Epithelial cell of proximal tubule (primary cell): ENCODE measurements around the gene TPSB2. TPM values are rescaled to one million over a fixed set of nuclear protein-coding genes. Genes with fewer than 3 reads are reported as not detected.

Source experiments
- DNase-seq: peaks from one replicate; pipeline ENCODE4 v3.0.0-alpha.2; 2011; ENCODE audit warnings: low read depth
- H3K4me3 ChIP-seq: 2 replicates; pipeline ENCODE4 v1.5.1; 2011; ENCODE audit warnings: low read depth, mild to moderate bottlenecking, low read length
- CTCF ChIP-seq: conservative IDR thresholded peaks from 2 replicates; pipeline ENCODE4 v1.5.1; 2012; ENCODE audit warnings: low read depth, mild to moderate bottlenecking, low read length
- total RNA-seq: library from RNA; depleted of rRNA; stranded (reverse); fragments of >200 nt; gene quantifications from 2 replicates; pipeline ENCODE4 v1.2.3, GENCODE V29; 2015

TPSB2 gene
- total RNA-seq, 1 donor from 2014 or later, result not detected

DNA sequence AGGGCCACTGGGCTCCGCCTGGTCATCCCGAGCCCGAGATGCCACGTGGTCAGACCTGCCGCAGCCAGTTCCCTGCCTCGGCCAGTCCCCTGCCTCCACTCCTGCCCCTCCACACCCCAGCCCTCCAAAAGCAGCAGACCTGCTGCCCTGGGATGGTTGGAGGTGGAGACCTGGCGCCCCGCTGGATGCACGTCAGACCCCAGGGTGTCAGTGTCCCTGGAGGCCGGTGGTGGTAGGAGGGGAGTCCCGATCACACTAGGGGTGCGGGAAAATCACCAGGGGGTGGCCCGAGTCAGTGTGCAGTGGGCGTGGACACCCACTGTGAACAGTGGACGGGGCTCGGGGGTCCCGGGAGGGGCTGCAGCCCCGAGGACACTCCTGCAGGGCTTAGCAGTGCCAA lies 31.8 kb downstream of the TPSB2 start:
- no peak for DNase-seq
- no peak overlapping the region for H3K4me3 ChIP-seq
- no peak for TF ChIP-seq CTCF

DNA sequence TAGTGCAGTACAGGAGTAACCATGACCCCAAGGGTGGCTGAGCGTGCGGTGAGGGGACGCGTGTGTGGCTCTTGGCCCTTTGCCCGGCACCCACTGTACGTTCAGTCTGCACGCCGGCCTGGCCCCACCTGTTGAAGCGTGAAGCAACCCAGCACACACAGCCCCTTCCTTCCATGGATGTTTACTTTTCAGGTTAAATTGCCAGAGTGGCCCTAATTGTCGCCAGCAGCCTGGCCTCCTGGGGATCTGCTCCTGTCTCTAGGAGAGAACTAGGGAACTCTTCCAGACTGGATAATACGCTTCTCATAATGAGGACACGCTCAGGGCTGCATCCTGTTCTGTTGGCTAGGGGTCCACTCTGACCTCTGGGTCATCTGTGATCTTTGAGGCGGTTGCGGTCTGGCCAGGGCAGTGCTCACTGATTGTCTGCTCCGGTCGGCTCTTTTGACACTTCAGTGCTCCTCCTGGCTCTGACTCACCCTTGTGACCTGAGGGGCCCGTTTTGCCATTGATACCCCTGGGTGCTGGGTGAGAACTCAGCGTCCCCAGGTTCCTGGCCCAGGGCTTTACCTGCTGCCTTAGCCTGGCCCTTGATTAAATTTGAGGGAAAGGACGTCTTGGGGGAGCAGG lies 32.6 kb downstream of the TPSB2 start:
- no peak for TF ChIP-seq CTCF
- DNase-seq, result no peak
- no peak overlapping the region for H3K4me3 ChIP-seq

- no peak overlapping the region for H3K4me3 ChIP-seq
- TF ChIP-seq CTCF, result no peak
- DNase-seq, result no peak
Observed at GRCh38 chr16:1196494-1196893, 33.5 kb downstream of the TPSB2 start.

DNA sequence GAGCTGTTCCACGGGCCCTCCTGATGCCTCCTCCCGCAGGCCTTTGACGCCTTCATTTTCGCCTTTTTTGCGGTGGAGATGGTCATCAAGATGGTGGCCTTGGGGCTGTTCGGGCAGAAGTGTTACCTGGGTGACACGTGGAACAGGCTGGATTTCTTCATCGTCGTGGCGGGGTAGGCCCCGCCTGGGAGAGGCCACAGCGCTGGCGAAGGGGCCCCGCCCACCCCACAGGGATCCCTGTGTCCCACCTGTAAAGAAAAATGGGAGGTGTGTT lies 34.7 kb downstream of the TPSB2 start:
- no peak for DNase-seq
- no peak overlapping the region for H3K4me3 ChIP-seq
- TF ChIP-seq CTCF, result no peak

GRCh38 chr16:1194665-1195392 lies 35.2 kb downstream of the TPSB2 start:
- no peak for DNase-seq
- no peak overlapping the region for H3K4me3 ChIP-seq
- TF ChIP-seq CTCF, result peak; percentile 72

GRCh38 chr16:1193825-1194581 lies 36.0 kb downstream of the TPSB2 start:
- no peak for DNase-seq
- no peak for TF ChIP-seq CTCF
- no peak overlapping the region for H3K4me3 ChIP-seq
